ENCODE data around the gene PRDM16.
"Not testable (repeated sequence)": the region's sequence is repeated elsewhere in the genome, so short reads cannot be mapped to it uniquely, and the experiment has no call there.

The PRDM16 gene

GRCh38 chr1:3272321-3273045 is 203.5 kb downstream of the PRDM16 start:
- no peak for DNase-seq

GRCh38 chr1:3273447-3273846 is 204.4 kb downstream of the PRDM16 start:
- DNase-seq, result no peak

GRCh38 chr1:3274972-3275371 is 206.0 kb downstream of the PRDM16 start:
- peak; percentile 74 for DNase-seq

- peak; percentile 44 for DNase-seq
These were observed 206.7 kb downstream of the PRDM16 start for GRCh38 chr1:3275471-3276340.

- no peak for DNase-seq
These were observed 207.4 kb downstream of the PRDM16 start for GRCh38 chr1:3276341-3276800.

- DNase-seq, result no peak
These were observed 208.0 kb downstream of the PRDM16 start for GRCh38 chr1:3277011-3277471.

GRCh38 chr1:3277623-3278022 is 208.6 kb downstream of the PRDM16 start:
- no peak for DNase-seq

GRCh38 chr1:3278416-3279181 is 209.6 kb downstream of the PRDM16 start:
- DNase-seq, result no peak

- DNase-seq, result no peak
These were observed 210.1 kb downstream of the PRDM16 start for GRCh38 chr1:3279182-3279470.

GRCh38 chr1:3281735-3282134 is 212.7 kb downstream of the PRDM16 start:
- no peak for DNase-seq

GRCh38 chr1:3282186-3282585 is 213.2 kb downstream of the PRDM16 start:
- no peak for DNase-seq

GRCh38 chr1:3282656-3283430 is 213.8 kb downstream of the PRDM16 start:
- DNase-seq, result no peak

- no peak for DNase-seq
These were observed 214.8 kb downstream of the PRDM16 start for GRCh38 chr1:3283849-3284248.

GRCh38 chr1:3284691-3285090 is 215.7 kb downstream of the PRDM16 start:
- DNase-seq, result no peak

GRCh38 chr1:3285106-3285740 is 216.2 kb downstream of the PRDM16 start:
- DNase-seq, result no peak

- DNase-seq, result not testable (repeated sequence)
These were observed 218.1 kb downstream of the PRDM16 start for GRCh38 chr1:3287095-3287494.

- DNase-seq, result no peak
These were observed 218.7 kb downstream of the PRDM16 start for GRCh38 chr1:3287656-3288160.

GRCh38 chr1:3289502-3289901 is 220.5 kb downstream of the PRDM16 start:
- DNase-seq, result no peak

GRCh38 chr1:3290438-3290837 is 221.4 kb downstream of the PRDM16 start:
- no peak for DNase-seq

GRCh38 chr1:3290915-3291314 is 221.9 kb downstream of the PRDM16 start:
- DNase-seq, result no peak

- DNase-seq, result no peak
These were observed 223.2 kb downstream of the PRDM16 start for GRCh38 chr1:3292051-3292722.

Measured in DMS79 treated with DMSO at 0.1 percent for 48 hours (cell line).